HG03521 (cell line): ENCODE data around the gene ANKMY1.
A peak's percentile ranks its signal among the peaks of the same experiment; 100 is the strongest.

ENCODE experiments used
- ATAC-seq: cut with Tn5 transposase; IDR thresholded peaks from one replicate; pipeline ENCODE4 v1.9.1; 2021; ENCODE audit warnings: mild to moderate bottlenecking, moderate library complexity; ENCODE audit not compliant: unreplicated experiment

The ANKMY1 gene

GRCh38 chr2:240438810-240439697 is 118.7 kb downstream of the ANKMY1 start:
- ATAC-seq: no peak

DNA sequence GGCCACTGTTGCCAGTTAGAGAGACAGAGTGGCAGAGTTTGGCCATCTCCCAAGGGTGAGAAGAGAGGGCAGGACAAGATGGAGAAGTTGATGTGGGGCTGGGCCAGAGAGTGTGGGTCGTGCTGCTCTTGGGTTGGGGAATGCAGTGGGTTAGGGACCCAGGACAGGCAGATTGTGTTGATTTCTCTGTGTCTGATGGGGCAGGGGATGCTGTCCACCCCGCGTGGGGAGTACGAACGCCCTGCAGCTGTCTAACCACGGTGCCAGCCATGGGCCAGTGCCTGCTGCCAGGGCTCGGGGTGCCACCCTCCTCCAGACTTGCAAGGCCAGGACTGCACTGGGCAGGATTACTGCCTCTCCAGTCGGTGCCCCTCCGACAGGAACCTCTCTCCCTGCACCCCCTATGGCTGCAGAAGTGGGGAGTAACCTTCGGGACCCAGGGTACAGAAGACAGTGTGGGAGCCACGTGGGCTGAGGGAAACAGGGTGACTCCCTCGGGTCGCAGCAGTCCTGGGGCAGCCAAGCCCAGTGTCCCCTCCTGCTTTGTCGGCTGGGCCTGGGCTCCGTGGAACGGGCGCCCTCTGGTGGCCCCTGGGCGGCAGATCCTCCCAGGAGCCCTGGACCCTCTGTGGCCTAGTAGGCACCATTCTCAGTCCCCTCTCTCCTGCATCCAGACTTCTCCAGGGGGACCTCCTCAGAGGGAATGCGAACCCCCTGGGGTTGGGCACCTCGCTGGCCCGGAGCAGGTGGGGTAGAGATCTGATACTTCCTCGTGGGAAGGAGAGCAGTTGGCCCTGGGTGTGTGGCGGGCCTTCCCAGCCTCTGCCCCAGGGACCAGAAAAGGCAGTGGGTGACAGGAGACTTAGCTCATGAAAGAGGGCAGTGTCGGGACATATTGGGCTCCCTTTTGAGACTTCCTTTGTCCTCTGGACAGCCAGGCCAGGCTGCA is 119.7 kb downstream of the ANKMY1 start:
- no peak for ATAC-seq

DNA sequence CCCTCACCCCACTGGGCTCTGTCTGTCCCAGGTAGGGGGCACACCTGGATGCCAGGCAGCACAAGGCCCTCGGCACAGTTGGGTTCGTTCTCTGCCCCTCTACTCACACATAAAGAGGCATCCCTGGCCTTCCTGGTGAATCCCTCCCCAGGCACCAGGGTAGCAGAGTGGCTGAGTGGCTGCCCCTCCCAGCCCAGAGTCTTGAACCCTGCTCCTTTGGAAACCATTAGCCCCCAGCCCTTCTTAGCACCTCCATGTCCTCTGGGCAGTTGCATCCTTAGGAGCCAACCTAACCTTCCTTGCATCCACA is 120.3 kb downstream of the ANKMY1 start:
- no peak for ATAC-seq

GRCh38 chr2:240436683-240437550 is 120.9 kb downstream of the ANKMY1 start:
- no peak for ATAC-seq

DNA sequence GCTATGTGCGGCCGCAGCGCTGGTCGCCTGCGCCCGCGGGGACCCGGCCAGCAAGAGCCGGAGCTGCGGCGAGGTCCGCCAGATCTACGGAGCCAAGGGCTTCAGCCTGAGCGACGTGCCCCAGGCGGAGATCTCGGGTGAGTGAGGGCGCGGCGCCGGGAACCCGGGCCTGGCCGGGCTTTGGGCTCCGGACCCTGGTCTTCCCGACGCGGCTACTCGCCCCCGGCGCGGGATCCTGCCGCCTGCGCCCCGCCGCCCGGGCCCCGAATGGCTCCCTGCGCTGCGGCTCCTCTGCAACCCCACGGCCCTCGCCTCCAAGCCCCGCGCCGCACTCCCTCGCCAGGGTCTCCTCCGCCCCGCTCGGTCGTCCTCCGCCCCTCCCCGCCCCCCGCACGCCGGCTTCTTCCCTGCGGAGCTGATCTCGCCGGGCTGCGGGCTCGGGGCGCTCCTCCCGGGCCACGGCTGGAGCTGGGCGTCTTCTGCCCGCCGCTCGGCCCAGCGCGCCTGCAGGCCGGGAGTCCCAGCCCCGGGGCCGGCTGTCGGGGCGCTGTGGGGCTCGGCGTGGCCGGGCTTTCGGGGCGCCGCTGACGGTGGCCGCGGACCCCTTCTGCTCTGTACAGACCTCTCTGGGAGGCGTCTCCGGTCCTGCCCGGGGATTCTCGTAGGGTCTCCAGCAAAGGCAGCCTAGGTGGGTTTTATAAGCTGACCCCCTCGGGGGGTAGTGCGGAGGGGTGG is 121.7 kb downstream of the ANKMY1 start:
- ATAC-seq: peak; percentile 17

GRCh38 chr2:240435457-240435947 is 122.3 kb downstream of the ANKMY1 start, which contains the start of gene GPC1:
Gene GPC1 (plus strand): TSS chr2:240435663. CDS start chr2:240435919, 256 bp downstream.
- peak; percentile 39 for ATAC-seq

- peak; percentile 57 for ATAC-seq
Measured at GRCh38 chr2:240434728-240435456, 122.9 kb downstream of the ANKMY1 start.

DNA sequence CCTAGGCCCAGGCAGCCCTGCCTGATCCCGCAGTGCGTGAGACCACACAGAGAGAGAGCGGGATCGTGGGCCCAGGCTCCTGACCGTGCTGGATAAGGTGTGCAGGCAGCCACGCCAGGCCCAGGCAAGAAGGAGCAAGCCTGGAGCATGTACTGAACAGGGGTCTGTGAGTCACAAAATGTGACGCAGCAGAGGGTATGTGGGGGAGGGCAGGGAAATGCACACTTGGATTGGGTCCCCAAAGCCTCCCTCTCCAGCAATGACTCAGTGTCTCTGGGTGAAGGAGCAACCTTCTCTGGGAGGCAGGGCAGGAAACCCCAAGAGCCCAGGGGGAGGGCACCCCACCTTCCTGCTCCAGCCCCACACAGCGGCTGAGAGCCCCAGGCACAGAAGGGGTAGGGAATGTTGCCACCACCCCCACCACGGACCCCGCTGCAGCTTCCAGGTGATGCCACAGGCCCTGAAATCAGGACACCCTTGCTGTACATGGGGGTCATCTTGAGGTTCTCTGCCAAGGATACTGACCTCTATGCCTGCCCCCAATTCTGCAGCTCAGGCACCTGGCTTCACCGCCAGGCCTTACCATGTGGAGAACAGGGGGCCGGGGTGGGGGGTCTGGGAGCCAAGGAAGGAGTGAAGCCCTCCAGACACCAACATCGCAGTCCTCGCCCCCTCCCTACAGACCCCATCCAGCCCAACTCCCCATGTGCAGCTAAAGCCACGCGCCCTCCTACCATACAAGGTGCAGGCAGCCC is 123.6 kb downstream of the ANKMY1 start:
- ATAC-seq: no peak

GRCh38 chr2:240432820-240433801 is 124.7 kb downstream of the ANKMY1 start:
- no peak for ATAC-seq

- ATAC-seq: no peak
Measured at GRCh38 chr2:240432430-240432819, 125.4 kb downstream of the ANKMY1 start.

- ATAC-seq: no peak
Measured at GRCh38 chr2:240431661-240432424, 125.9 kb downstream of the ANKMY1 start.

DNA sequence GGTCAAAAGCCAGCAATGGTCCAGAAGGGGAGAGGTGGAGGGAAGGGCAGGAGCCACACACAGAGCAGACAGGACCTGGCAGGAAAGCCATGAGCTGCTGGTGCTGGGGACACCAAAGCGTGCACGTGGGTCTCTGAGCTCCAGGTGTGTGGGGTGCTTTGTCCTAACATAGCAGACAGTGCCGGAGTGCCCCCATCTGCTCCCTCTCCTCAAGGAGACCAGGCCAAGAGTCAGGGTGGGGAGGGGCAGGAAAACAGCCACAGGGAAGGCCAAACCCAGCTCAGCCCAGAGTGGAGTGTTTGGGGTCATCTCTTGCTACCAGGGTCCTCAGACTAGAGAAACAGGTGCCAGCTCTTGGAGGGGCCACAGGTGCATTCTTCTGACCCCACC is 126.5 kb downstream of the ANKMY1 start:
- ATAC-seq: no peak

DNA sequence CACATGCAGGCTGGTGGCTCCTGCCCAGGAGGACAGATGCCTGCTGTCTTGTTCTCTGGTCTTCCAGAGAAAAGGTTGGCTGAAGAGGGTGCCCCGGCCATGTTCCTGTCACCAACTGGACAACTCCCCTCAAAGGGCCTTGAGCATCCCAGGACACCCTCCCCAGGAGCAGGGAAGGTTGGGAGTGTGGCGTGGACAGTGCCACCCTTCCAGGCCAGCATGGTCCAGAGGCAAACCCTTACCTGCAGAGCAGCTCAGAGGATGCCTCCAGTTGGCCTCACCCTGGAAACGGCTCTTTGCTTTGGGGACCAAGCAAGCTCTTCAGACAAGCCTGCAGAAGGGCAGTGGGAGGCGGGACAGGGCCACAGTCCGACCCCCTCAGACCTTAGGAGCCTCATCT is 127.2 kb downstream of the ANKMY1 start:
- no peak for ATAC-seq

GRCh38 chr2:240429872-240430491 is 127.8 kb downstream of the ANKMY1 start:
- no peak for ATAC-seq
